Hepatic stellate cell (primary cell): Measurements from ENCODE around the gene TAF15.

Experiments used
- DNase-seq: peaks from one replicate; pipeline ENCODE4 v3.0.0; 2011; ENCODE audit warnings: low spot score

The TAF15 gene

DNA sequence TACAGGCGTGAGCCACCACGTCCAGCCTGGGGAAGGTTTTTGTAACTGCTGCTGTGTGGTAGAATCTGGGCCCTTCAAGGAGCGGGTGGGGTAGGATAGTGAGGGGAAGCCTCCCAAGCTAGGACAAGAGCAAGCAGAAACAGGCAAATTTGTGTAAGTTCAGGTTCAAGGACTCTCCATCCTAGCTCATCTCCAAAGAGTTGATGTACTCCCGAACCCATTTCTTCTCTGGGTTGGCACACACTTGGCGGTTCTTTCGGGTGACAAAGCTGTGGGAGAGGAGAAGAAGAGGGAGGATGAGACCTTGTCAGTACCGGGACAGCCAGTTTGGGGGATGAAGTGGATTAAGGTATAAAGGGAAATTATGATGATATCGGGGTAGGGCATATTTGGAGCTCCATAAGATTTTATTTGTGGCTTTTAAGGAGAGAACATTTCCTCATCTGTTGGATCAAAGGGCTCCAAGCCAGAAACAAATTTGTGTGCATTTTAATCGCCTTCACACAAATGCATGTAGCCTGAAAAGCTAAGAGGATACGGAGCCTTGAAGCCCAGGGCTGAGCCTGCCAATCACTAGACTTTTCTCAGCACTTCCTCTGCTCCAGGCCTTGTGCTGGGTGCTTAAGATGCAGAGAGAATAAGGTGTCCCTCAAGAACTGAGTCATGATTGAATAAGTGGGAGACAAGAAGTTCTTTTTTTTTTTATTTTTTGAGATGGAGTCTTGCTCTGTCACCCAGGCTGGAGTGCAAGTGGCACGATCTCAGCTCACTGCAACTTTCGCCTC, 63.1 kb downstream of the TAF15 start:
- DNase-seq: no peak

DNA sequence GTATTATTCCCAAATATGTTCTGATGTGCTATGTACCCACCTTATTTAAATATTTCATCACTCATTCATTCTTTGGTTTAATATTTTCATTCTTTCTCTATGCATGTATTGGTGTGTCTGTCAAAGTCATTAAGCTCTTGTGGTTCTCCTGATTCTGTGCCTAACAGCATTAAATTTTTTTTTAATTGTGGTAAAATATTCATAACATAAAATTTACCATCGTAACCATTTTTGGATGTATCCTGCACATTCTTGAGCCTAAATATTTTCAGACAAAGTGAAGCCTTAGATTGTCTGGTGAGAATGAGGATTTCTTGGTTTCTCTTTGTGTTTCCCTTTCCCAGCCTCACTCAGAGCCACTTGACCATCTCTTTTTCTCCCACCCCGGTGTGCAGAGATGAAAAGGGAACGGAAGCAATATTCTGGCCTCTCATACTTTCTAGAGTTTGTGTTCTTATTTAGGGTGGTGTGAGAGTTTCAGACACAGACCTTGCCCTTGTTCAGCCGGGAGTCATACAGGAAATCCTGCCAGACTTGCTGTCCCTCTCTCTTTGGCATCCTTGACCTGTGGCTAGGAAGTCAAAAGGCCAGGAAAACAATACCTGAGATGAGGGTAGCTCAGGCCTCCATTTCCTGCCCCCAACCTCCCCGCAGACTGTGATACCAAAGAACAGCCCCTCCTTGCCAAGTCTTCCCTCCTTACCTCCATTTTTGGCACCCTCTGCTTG, 66.0 kb downstream of the TAF15 start:
- no peak for DNase-seq

DNA sequence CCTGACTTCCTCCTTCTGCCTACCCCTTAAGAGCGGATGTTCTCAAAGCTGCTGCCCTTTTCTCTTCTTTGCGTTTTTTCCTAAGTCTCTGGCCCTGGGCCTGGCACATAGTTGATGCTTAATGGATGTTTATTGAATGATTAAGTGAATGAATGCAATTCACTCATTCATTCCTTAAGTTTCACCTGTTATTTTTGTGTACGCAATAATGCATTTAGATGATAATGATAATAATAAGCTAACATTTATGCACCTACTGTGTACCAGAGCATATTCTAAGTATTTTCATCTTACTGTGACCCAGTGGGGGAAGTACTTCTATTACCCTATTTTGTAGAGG, 66.5 kb downstream of the TAF15 start:
- DNase-seq: no peak

DNA sequence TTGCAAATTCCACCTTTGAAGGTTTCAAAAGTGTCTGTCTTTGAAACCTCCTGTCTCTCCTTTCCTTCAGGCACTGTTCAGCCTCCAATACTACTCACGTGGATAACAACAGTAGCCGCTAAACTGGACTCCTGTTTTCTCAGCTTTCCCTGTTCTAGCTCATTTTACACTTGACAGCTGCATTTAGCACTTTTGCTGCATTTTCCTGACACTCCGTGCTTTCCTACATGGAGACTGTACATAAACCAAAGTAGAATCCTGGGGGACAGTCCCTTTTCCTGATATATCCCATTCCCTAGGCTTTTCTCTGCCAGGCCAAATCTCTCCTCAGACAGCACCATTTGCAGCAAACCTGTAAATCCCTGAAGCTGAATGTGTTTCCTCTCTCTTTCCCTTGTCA, 67.2 kb downstream of the TAF15 start:
- DNase-seq: no peak

DNA sequence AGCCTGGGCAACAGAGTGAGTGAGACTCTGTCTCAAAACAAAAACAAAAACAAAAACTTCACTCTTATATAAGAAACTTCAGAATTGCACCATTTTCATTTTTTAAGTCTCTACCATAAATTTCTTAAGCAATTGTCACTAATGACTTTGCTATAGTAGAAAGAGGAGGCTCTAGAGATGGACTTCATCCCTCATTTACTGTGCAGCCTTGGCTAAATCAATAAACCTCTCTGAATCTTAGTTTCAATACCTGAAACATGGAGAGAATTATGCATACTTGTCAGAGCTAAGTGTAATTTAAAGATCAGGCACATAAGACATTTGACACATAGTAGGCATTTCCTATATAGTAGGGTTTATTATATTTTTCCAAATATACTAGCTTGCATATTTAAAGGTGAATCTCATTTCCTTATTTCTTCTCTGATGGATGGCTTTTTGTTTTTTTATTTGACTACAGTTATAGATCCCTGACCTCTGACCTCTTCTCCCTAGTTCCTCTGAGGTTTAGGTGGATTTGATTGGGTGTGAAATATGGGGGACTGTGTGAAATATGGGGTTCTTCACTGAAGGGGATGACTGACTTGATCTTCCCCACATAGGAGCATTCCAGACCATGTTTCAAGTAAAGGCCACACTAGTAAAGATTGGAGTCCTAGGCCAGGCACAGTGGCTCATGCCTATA, 68.2 kb downstream of the TAF15 start:
- DNase-seq: no peak

DNA sequence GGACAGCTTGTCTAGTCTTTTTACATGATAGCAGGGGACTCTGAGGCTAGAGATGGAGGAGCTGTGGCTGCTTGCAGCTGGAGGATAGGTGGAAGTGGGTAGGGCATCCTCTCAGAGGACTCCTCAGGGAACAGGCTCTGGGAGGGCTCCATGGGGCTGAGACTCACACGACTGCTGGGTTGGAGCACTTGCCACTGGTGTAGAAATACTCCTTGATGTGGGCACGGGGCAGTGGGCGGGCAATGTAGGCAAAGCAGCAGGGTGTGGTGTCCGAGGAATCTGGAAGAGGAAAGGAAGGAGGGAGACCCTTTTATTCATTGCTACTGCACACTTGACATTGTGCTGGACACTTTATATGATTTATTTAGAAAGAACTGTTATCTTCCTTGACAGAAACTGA, 69.1 kb downstream of the TAF15 start:
- no peak for DNase-seq

DNA sequence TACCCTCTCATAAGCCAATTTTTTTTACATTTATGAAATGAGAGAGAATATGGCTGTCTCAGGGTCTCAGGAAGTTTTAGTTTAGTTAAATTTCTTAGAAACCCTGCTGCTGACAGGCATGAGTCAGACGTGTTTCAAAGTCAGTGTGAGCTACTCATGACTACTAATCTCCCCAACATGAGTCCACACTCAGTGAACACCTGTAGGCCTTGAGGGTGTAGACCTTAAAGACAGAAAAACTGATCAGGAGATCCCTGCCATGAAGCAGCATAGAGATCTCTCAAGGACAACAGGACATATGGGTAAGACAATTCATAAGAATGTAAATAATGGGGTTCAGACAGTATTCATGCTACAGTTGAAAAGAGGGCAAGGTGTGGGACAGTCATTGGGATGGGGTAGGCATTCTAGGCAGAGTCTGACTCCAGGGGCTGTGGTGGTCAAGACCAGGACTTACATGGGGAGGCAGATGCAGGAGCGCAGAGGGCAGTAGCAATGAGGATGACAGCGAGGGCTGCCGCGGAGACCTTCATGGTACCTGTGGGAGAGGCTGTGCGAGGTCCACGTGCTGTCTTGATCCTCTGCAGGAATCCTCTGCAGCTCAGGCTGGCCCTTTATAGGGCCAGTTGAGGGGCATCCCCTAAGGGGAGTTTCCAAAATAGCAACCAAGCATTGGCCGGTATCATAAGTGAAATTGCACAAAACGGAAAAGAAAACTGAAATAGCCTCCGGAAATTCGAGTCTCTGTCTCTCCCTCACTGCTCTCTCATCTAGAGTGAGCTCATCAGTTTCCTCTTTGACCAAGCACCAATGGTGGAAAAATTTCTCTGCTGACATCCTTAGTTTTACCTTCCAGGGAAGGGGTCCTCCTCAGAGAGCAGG, 70.7 kb downstream of the TAF15 start, which contains the start of gene CCL5:
Gene CCL5, minus strand, starts transcription at position 588 of the 882 bp plus-strand sequence.
- DNase-seq: no peak

DNA sequence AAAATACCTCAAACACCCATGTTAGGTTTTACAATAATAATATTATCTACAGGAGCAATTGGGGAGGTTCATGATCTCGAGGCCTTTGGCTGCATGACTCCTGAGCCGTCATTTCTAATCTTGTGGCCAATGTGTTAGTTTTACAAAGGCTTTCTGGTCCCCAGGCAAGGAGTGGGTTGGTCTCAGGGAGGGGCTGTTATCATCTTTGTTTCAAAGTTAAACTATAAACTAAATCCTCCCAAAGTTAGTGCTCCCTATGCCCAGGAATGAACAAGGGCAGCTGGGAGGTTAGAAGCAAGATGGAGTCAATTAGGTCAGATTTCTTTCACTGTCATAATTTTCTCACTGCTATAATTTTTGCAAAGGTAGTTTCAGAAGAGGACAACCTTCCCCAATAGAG, 80.0 kb downstream of the TAF15 start:
- DNase-seq: no peak

DNA sequence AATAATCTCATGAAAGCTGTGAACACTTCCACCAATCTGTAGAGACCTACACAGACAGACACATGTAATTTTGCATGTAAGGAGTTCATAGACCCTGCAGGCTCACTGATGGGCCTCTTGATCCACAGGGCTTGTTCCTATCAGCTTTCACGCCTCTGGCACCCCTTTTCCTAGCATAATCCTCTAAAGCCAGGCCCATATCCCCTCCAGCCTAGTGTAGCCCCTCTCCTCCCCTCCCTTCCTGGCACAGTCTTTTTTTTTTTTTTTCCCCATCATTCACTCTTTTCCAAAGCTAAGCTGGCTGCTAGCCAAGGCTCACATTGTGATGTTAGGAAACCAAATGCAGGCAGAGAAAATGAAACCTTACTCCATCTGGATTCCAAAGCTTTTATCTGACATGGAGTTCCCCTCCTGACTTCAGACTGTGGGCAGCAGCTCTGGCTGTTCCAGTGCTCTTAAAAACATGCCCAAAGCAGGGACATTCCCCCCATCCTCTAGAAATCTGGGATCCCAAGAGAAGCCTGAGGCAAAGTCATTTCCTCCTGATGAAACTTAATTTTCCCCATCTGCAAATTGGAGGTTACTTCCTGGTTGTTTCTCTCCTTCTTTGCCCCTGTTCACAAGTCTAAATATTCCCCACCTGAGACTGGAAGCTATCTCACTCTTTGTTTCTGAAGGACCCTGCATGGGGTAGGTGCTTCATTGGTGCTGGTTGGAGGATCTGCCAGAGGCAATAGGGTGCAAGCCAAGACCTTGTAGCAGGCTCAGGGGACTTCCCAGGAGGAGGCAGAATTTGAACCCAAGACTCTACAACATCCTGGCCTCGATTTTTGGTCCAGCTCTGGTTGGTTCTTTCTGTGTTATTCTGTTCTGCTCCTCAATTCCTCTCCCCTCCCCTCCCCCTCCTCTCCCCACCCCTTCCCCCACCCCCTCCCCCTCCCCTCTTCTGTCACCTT, 80.8 kb downstream of the TAF15 start:
- DNase-seq: no peak

DNA sequence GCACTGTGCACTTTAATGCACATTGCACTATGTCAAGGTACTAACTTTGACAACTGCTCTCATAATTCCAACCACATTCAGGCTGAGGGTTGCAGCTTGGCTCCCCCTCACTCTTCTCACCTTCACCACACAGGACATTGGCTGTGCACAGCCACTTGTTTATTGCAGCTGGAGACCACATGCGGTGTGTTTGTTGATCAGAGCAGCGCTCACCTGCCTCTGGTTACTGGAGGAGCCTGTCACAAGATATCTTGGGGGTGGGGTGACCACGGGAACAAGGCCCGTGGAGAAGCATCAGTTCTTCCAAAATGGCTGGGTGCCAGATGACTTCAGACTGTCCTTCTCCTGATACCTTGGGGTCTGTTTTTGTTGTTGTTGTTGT, 81.5 kb downstream of the TAF15 start:
- DNase-seq: no peak

DNA sequence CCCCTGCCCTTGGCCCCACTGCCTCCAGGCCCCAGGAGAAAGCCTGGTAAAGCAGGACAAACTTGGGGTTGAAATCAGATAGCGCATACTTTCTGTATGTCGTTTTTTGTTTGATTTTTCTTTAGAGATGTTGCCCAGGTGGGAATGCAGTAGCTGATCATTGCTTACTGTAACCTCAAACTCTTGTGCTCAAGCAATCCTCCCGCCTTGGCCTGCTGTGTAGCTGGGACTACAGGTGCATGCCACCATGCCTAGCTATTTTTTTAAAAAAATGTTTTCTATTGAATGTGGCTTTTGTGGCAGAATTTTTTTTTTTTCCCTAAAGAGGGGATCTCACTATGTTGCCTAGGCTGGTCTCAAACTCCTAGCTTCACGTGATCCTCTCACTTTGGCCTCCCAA, 82.0 kb downstream of the TAF15 start:
- DNase-seq: no peak

DNA sequence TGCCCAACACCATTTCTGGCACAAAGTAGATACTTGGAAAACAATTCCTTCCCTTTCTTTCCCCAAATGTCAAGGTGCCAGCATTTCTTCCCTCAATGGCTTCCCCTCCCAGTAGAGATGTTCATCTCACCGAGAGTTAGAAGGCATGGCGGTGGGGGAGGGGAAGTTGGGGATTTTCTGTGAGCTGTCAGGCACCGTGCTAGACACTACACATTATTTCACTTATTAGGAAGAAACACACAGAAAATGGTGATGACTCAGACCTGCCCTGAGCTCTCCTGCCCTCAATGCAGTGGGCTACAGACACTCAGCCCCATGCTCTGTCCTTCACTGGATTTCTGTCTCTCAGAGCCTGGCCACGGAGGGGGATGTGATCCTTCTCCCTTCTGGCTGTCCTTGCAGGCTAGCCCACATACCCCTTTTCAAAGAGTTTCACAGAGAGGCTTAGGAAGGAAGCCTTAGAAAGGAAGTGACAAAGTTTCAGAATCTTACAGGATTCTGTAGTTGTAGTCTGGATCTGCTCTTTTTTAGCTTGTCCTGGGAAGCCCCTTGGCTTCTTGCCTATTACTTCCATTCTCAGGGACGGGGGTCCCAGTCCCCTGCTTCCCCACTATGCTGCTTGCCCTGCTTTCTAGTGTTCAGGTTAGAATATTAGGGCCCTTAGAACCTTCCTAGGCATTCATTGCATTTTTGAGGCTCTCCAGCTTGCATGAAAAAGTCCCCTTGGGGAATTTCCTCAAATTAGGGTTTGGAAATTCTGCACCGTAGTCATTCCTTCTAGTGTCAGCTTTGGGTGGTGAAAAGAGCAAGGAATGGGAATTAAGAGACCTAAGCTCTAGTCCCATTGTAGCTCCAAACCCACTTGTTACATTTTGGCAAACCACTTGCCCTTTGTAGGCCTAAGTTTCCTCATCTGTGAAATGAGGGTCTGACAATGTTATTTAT, 83.1 kb downstream of the TAF15 start:
- DNase-seq: no peak

DNA sequence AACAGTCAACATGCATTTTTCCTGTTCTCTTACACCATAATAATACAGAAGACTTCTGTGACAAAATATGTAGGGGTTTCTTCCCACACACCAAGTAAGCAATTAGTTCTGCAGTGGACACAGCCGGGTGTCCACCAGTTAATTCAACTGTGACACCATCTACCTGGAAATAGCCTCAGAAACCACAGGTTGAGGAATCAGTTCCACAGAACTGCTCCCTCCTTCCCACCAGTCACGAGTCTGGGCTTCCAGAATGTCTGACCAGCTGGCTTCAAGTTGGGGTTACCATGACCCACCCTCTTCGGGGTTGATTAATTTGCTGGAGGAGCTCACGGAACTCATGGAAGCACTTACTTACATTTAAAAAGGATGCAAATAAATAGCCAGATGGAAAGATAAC, 84.5 kb downstream of the TAF15 start:
- DNase-seq: no peak

DNA sequence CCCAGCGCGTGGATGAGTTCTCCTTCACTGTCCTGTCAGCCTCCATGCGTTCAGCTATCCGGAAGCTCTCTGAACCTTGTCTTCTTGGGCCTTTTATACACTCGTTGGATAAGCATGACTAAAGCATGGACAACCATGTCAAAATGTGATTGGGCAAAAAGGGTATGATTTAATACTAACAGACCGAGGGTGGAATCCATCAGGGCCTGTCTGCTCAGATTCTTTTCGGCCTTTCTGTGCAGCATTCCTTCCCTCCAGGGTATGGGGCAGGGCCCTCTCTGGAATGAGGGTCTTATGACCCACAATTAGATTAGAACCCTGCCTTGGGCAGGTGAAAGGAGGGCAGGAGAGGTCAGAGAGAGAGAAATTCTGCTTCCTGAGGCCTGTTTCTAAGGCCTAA, 84.9 kb downstream of the TAF15 start:
- no peak for DNase-seq

DNA sequence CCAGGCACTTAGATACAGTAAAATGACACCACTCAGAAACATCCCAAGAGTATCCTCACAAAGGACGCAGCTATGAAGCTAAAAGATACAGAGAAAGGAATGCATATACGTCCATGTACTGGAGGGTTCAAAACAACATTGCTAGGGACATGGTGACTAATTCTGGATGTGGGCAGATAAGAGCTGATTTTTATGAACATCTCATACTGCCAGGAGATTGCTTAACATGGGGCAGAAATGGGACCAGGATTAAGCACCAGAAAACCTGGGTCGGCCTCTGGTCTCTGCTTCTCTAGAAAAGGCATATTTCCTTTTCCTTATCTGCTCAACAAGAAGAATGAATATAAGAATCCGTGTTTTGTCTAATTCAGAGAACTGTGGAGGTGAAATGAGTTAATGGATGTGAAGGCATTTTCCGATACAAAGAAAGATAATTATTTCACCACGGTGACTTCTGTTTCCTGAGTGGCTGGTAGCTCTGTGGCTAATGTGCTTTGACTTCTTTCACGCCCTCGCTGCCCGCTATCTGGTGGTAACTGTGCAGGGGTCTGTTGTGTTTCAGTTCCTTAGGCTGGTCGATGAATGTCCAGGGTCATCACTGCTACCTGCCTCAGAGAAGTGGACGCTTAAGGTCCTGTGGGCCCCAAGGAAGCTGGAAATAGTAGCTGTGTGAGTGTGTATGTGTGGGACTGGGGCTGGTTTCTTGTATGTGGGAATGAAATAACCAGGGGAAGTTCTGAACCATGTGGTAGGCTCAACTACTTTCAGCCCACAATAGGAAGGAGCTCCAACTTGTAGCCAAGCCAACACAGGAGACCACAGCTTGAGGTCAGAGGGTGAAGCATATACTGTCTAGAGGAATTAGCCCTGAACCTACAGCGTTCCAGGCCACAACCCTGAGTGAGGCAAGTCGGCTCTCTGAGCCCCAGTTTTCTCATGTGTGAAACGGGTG, 86.6 kb downstream of the TAF15 start:
- DNase-seq: peak; percentile 29
